Spleen (tissue), 7 donors: ENCODE results near the gene ACAD11.

ENCODE experiments used
- CTCF ChIP-seq, 11 experiments: fragments of 200-600 bp in 7 of 11; fragments of 450-650 bp in 4 of 11; sonication (generic) in 4 of 11; IDR thresholded peaks in 8 of 11; conservative IDR thresholded peaks in 3 of 11; 1 replicate in 7 of 11; 2 replicates in 4 of 11; pipeline versions ENCODE4 v1.4.0 to v1.8.0; 2016 to 2021; ENCODE audit warnings: antibody characterized with exemption in 11 of 11, inconsistent platforms in 4 of 11, mild to moderate bottlenecking in 1 of 11
- POLR2A ChIP-seq, 3 donors: fragments of 450-650 bp; IDR thresholded peaks; one replicate each; pipeline ENCODE4 v1.5.1; 2017; ENCODE audit warnings: antibody characterized with exemption in 3 of 3, mild to moderate bottlenecking in 1 of 3
- POLR2AphosphoS5 ChIP-seq, 3 donors: sonication (generic); formaldehyde crosslinking; IDR thresholded peaks; one replicate each; pipeline ENCODE4 v1.5.1; 2017; ENCODE audit warnings: antibody characterized with exemption in 3 of 3
- donor health status: DM: no; HTN: no; CAD: no; lungs with moderate emphysema.
- donor health status: DM: no; HTN: no; CAD: no.
- donor health status: DM: no; HTN: no; CAD: no.

- TF ChIP-seq CTCF (IDR thresholded peaks at IDR 0.05 in 8 of 11, conservative IDR thresholded peaks at IDR 0.05 in 3 of 11) = no peak
- no peak for TF ChIP-seq POLR2A (IDR thresholded peaks at IDR 0.05)
- no peak for TF ChIP-seq POLR2AphosphoS5 (IDR thresholded peaks at IDR 0.05)
Observed at GRCh38 chr3:132655471-132655870, 4.1 kb downstream of the ACAD11 start.
